CD14-positive monocyte (primary cell): ENCODE measurements around the gene CCDC68. TPM values are rescaled to one million over a fixed set of nuclear protein-coding genes. Genes with fewer than 3 reads are reported as not detected.
A peak's percentile ranks its signal among the peaks of the same experiment; 100 is the strongest.

Source experiments
- DNase-seq, 3 donors: peaks; one replicate each; pipeline ENCODE4 v3.0.0-alpha.2; 2011 to 2022
- H2AFZ ChIP-seq: 2 replicates; pipeline ENCODE4 v1.6.0; 2012; ENCODE audit warnings: mild to moderate bottlenecking, low read depth, low read length, inconsistent platforms; ENCODE audit not compliant: insufficient read depth, poor library complexity, severe bottlenecking
- H3K27ac ChIP-seq, 2 donors: 1 replicate in 1 of 2; 2 replicates in 1 of 2; pipeline ENCODE4 v1.5.1; 2012 to 2013; ENCODE audit warnings: low read length in 2 of 2, control low read depth in 1 of 2, inconsistent platforms in 1 of 2, low read depth in 1 of 2, mild to moderate bottlenecking in 1 of 2
- H3K27me3 ChIP-seq, 2 donors: one replicate each; pipeline versions ENCODE4 v1.6.0 to v1.6.1; 2011 to 2013; ENCODE audit warnings: low read length in 2 of 2; ENCODE audit not compliant: control insufficient read depth in 2 of 2, insufficient read depth in 2 of 2
- H3K36me3 ChIP-seq, 2 donors: replicated peaks in 1 of 2; 1 replicate in 1 of 2; 2 replicates in 1 of 2; pipeline versions ENCODE4 v1.5.1 to v1.6.1; 2012 to 2013; ENCODE audit warnings: low read length in 2 of 2, control low read depth in 1 of 2, inconsistent platforms in 1 of 2, mild to moderate bottlenecking in 1 of 2; ENCODE audit not compliant: insufficient read depth in 2 of 2, control insufficient read depth in 1 of 2
- H3K4me1 ChIP-seq, 2 donors: 1 replicate in 1 of 2; 2 replicates in 1 of 2; pipeline versions ENCODE4 v1.5.1 to v1.6.1; 2012 to 2013; ENCODE audit warnings: low read length in 2 of 2, control low read depth in 1 of 2, inconsistent platforms in 1 of 2, mild to moderate bottlenecking in 1 of 2, moderate library complexity in 1 of 2; ENCODE audit not compliant: insufficient read depth in 2 of 2, control insufficient read depth in 1 of 2
- H3K4me2 ChIP-seq: replicated peaks from 2 replicates; pipeline ENCODE3; 2012; ENCODE audit warnings: low read length, moderate library complexity, mild to moderate bottlenecking; ENCODE audit not compliant: poor library complexity, severe bottlenecking; ENCODE audit errors: extremely low read depth
- H3K4me3 ChIP-seq, 3 experiments: fragments of 200-600 bp in 1 of 3; sonication (generic) in 1 of 3; replicated peaks in 1 of 3; 1 replicate in 2 of 3; 2 replicates in 1 of 3; pipeline ENCODE4 v1.5.1; 2011 to 2013; ENCODE audit warnings: low read length in 3 of 3, mild to moderate bottlenecking in 3 of 3, control low read depth in 2 of 3, low read depth in 2 of 3, inconsistent platforms in 1 of 3, moderate library complexity in 1 of 3
- H3K79me2 ChIP-seq: 2 replicates; pipeline ENCODE4 v1.6.0; 2012; ENCODE audit warnings: mild to moderate bottlenecking, control low read depth, inconsistent platforms, low read length, moderate library complexity; ENCODE audit not compliant: insufficient read depth
- H3K9ac ChIP-seq: 2 replicates; pipeline ENCODE4 v1.6.0; 2017; ENCODE audit warnings: low read length, mild to moderate bottlenecking; ENCODE audit not compliant: insufficient read depth, poor library complexity, severe bottlenecking
- H3K9me3 ChIP-seq, 2 donors: replicated peaks in 1 of 2; 1 replicate in 1 of 2; 2 replicates in 1 of 2; pipeline versions ENCODE4 v1.5.1 to v1.6.1; 2012 to 2013; ENCODE audit warnings: low read length in 2 of 2, control low read depth in 1 of 2; ENCODE audit not compliant: control insufficient read depth in 1 of 2, insufficient read depth in 1 of 2
- H4K20me1 ChIP-seq: 2 replicates; pipeline ENCODE4 v1.6.0; 2012; ENCODE audit warnings: mild to moderate bottlenecking, low read length, control low read depth, moderate library complexity; ENCODE audit not compliant: insufficient read depth
- H3K27ac Mint-ChIP-seq, 7 donors: one replicate each; pipeline ENCODE4 v1.8.0; 2020; ENCODE audit warnings: mild to moderate bottlenecking in 7 of 7, mixed read lengths in 7 of 7, moderate library complexity in 6 of 7, inconsistent platforms in 2 of 7
- H3K27me3 Mint-ChIP-seq, 3 donors: one replicate each; pipeline ENCODE4 v1.8.0; 2021 to 2022; ENCODE audit warnings: low read depth in 3 of 3, mild to moderate bottlenecking in 3 of 3, mixed read lengths in 3 of 3, moderate library complexity in 3 of 3, inconsistent platforms in 1 of 3
- H3K36me3 Mint-ChIP-seq, 2 donors: one replicate each; pipeline ENCODE4 v1.8.0; 2020; ENCODE audit warnings: mixed read lengths in 2 of 2, inconsistent platforms in 1 of 2, mild to moderate bottlenecking in 1 of 2
- H3K4me1 Mint-ChIP-seq: one replicate; pipeline ENCODE4 v1.8.0; 2020; ENCODE audit warnings: mild to moderate bottlenecking, mixed read lengths
- H3K4me3 Mint-ChIP-seq, 2 donors: one replicate each; pipeline ENCODE4 v1.8.0; 2020; ENCODE audit warnings: mild to moderate bottlenecking in 2 of 2, mixed read lengths in 2 of 2, moderate library complexity in 1 of 2
- H3K9me3 Mint-ChIP-seq, 7 donors: one replicate each; pipeline ENCODE4 v1.8.0; 2020 to 2022; ENCODE audit warnings: mixed read lengths in 7 of 7, mild to moderate bottlenecking in 6 of 7, moderate library complexity in 6 of 7, inconsistent platforms in 2 of 7
- WGBS: methylation state at CpG from one replicate; pipeline ENCODE4 v1.1.5; 2013; ENCODE audit warnings: missing lambda C conversion rate; ENCODE audit not compliant: insufficient coverage; 5-methylcytosine and 5-hydroxymethylcytosine counted together
- intact Hi-C, 2 donors: fragments of 100-400 bp; cut with micrococcal nuclease; formaldehyde crosslinking; loops; one replicate each; pipeline versions ENCODE4 v1.15.0 to v1.15.1; 2023
- polyA plus RNA-seq, 3 donors: library from polyadenylated mRNA; depleted of rRNA in 1 of 3; unstranded in 2 of 3; stranded (reverse) in 1 of 3; fragments of 300-500 nt in 2 of 3; fragments of >200 nt in 1 of 3; fragmentation: Illumina TruSeq in 2 of 3; gene quantifications; 1 replicate in 2 of 3; 2 replicates in 1 of 3; pipeline ENCODE4 v1.2.3, GENCODE V29; 2012 to 2021
- TF ChIP-seq, protein P1 (sequence below): fragments of 200-600 bp; IDR thresholded peaks from one replicate; pipeline ENCODE4 v1.8.0; 2022; ENCODE audit warnings: antibody characterized with exemption, mild to moderate bottlenecking

Gene CCDC68
- polyA plus RNA-seq, 3 donors, result 0.09 to 0.15 TPM; not detected in 1

DNA sequence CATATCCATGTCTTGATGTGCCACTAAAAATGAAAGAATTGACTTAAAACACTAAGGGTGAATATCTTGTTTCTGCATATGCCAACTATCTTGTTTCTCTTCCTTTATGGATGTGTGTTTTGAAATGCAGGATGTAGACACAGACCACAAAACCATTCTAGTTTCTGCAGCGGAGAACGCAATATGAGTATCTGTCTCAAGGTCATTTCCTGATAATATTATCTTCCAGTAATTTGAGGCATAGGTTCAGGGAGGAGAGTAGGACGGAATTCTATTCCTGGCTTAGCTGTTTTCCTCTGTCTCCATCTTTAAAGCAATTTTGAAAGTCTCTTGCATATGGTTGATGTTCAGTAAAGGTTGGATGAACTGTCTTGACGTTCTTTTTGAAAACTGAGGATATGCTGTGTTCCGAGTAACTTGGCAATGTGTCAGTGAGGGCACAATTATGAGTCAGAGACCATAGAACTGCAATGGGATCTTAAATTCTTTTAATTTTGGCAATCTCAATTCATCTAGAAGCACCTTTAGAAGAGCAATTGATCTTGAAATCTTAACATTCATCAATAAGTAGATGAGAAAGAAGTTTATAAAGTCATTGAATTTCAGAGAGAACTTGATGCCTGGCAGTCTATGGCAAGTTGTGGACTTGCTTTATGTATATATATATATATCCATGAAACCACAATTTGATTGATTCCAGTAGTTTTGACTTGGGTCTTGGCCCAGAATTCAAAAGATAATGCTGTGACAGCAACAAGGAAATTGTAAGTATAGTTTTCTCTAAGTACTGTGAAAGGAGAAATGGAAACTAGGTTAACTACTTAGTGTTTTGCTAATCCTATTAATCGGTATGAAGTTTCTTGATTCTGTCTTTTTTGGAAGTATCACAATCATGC, 106.2 kb downstream of the CCDC68 start:
- no peaks in the 10 kb centered on the region for H3K36me3 ChIP-seq
- peak overlapping the region; percentile 37 for H3K4me2 ChIP-seq
- no peaks in the 10 kb centered on the region for H3K9me3 Mint-ChIP-seq
- H3K27ac ChIP-seq, result no peak overlapping the region
- TF ChIP-seq, protein P1, sequence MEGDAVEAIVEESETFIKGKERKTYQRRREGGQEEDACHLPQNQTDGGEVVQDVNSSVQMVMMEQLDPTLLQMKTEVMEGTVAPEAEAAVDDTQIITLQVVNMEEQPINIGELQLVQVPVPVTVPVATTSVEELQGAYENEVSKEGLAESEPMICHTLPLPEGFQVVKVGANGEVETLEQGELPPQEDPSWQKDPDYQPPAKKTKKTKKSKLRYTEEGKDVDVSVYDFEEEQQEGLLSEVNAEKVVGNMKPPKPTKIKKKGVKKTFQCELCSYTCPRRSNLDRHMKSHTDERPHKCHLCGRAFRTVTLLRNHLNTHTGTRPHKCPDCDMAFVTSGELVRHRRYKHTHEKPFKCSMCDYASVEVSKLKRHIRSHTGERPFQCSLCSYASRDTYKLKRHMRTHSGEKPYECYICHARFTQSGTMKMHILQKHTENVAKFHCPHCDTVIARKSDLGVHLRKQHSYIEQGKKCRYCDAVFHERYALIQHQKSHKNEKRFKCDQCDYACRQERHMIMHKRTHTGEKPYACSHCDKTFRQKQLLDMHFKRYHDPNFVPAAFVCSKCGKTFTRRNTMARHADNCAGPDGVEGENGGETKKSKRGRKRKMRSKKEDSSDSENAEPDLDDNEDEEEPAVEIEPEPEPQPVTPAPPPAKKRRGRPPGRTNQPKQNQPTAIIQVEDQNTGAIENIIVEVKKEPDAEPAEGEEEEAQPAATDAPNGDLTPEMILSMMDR, result no peak
- peak overlapping the region; percentile 14 for H2AFZ ChIP-seq
- H3K4me1 ChIP-seq, result peaks cover 6 to 14% of the 10 kb centered on the region in 2 donors
- no peak overlapping the region for H3K27ac Mint-ChIP-seq
- H3K36me3 Mint-ChIP-seq, result no peaks in the 10 kb centered on the region
- no peak for DNase-seq
- no peaks in the 10 kb centered on the region for H3K79me2 ChIP-seq
- peaks cover 0 to 2% (median 0%) of the 10 kb centered on the region in 3 donors for H3K27me3 Mint-ChIP-seq
- intact Hi-C loops, result no loop called here
- H3K4me3 ChIP-seq, result no peak overlapping the region
- H3K4me3 Mint-ChIP-seq, result peak overlapping the region in 1 of 2 donors; percentile 87
- H3K27me3 ChIP-seq, result no peaks in the 10 kb centered on the region
- H4K20me1 ChIP-seq, result no peaks in the 10 kb centered on the region
- H3K9ac ChIP-seq, result no peak overlapping the region
- no peaks in the 10 kb centered on the region for H3K9me3 ChIP-seq
- peaks cover 28% of the 10 kb centered on the region for H3K4me1 Mint-ChIP-seq
- WGBS, result no CpG with 5 or more reads among the region's 6 CpGs

Other genes starting within 250 kb of the CCDC68 start
- under 1 TPM in 2 of 3 donors, not detected in 1; 0.11 to 0.13 TPM for gene RAB27B, start 131.0 kb downstream of the CCDC68 start, polyA plus RNA-seq